Colonic mucosa (tissue), 4 donors: ENCODE data around the gene RPS14. TPM values are rescaled to one million over a fixed set of nuclear protein-coding genes. Genes with fewer than 3 reads are reported as not detected.

Source experiments
- DNase-seq: peaks from one replicate; pipeline ENCODE4 v3.0.0-alpha.2; 2020
- H3K27ac ChIP-seq: fragments of 200-600 bp; one replicate; pipeline ENCODE4 v1.8.0; 2021
- H3K27me3 ChIP-seq: fragments of 200-600 bp; one replicate; pipeline ENCODE4 v1.8.0; 2021
- H3K36me3 ChIP-seq: fragments of 200-600 bp; one replicate; pipeline ENCODE4 v1.8.0; 2021
- H3K4me1 ChIP-seq: fragments of 200-600 bp; one replicate; pipeline ENCODE4 v1.8.0; 2021; ENCODE audit warnings: mild to moderate bottlenecking
- H3K4me3 ChIP-seq: fragments of 200-600 bp; one replicate; pipeline ENCODE4 v1.8.0; 2021
- H3K9ac ChIP-seq, 2 donors: one replicate each; pipeline ENCODE4 v1.7.0; 2013; ENCODE audit warnings: control low read depth in 2 of 2, low read depth in 2 of 2, low read length in 2 of 2
- H3K9me3 ChIP-seq: fragments of 200-600 bp; one replicate; pipeline ENCODE4 v1.8.0; 2021
- CTCF ChIP-seq: fragments of 200-600 bp; IDR thresholded peaks from one replicate; pipeline ENCODE4 v1.8.0; 2022; ENCODE audit warnings: antibody characterized with exemption, mild to moderate bottlenecking
- intact Hi-C: fragments of 100-400 bp; cut with DNase I; formaldehyde crosslinking; loops from one replicate; pipeline ENCODE4 v1.14.1; 2022
- total RNA-seq, 2 donors: library from RNA; stranded (reverse); fragmentation: NEBNext Ultra II Directional in 1 of 2; extraction: Animal tissue kit (Norgen Biotek cat#: 25700) in 1 of 2; gene quantifications; one replicate each; pipeline ENCODE4 v1.2.1, GENCODE V29; 2021
- donor health status: healthy.
- donor health status: DM: no; HTN: no; CAD: no.
- donor health status: DM: no; HTN: no; CAD: no.

Gene RPS14
- total RNA-seq = 1,000 to 10,000 TPM; 1,643 to 1,700 TPM

- peak; percentile 91 for TF ChIP-seq CTCF
- Histone ChIP-seq H3K4me1 (peaks cover 9% of the 10 kb centered on the region), H3K4me3 (peak within 1 kb of the TSS; percentile 71), H3K36me3 (peaks cover 24% of the 10 kb centered on the region), H3K9me3 (no peaks in the 10 kb centered on the region), H3K9ac (peak within 1 kb of the TSS; percentile 83 to 96), H3K27me3 (no peaks in the 10 kb centered on the region), H3K27ac (peak within 1 kb of the TSS; percentile 92)
- intact Hi-C loops = loop anchor here (10.0 kb wide), 1 partner anchor 395 kb away; the partner anchor contains the start of gene IRGM
- DNase-seq = peak; percentile 96
Observed at GRCh38 chr5:150449517-150450339, at the start of gene RPS14. Gene RPS14 (minus strand): TSS chr5:150449739. CDS start chr5:150447733, 2,006 bp downstream.

GRCh38 chr5:150498971-150499370 lies 49.4 kb upstream of the RPS14 start:
- H3K27me3 ChIP-seq = no peaks in the 10 kb centered on the region
- intact Hi-C loops = no loop called here
- H3K36me3 ChIP-seq = no peaks in the 10 kb centered on the region
- TF ChIP-seq CTCF = no peak
- DNase-seq = no peak
- no peak overlapping the region for H3K27ac ChIP-seq
- H3K9me3 ChIP-seq = no peaks in the 10 kb centered on the region
- no peak overlapping the region for H3K4me3 ChIP-seq
- H3K4me1 ChIP-seq = peaks cover 9% of the 10 kb centered on the region
- no peak overlapping the region for H3K9ac ChIP-seq

GRCh38 chr5:150498501-150498900 lies 49.0 kb upstream of the RPS14 start:
- no peak for DNase-seq
- peaks cover 9% of the 10 kb centered on the region for H3K4me1 ChIP-seq
- no peak overlapping the region for H3K27ac ChIP-seq
- H3K4me3 ChIP-seq = no peak overlapping the region
- H3K36me3 ChIP-seq = no peaks in the 10 kb centered on the region
- H3K27me3 ChIP-seq = no peaks in the 10 kb centered on the region
- H3K9me3 ChIP-seq = no peaks in the 10 kb centered on the region
- H3K9ac ChIP-seq = no peak overlapping the region
- no peak for TF ChIP-seq CTCF
- intact Hi-C loops = no loop called here

- Histone ChIP-seq H3K9me3 (no peaks in the 10 kb centered on the region), H3K36me3 (no peaks in the 10 kb centered on the region), H3K4me3 (no peak overlapping the region), H3K27me3 (no peaks in the 10 kb centered on the region), H3K9ac (no peak overlapping the region), H3K27ac (peak overlapping the region; percentile 6), H3K4me1 (peaks cover 9% of the 10 kb centered on the region)
- TF ChIP-seq CTCF = no peak
- no peak for DNase-seq
- intact Hi-C loops = no loop called here
Observed at GRCh38 chr5:150497989-150498317, 48.4 kb upstream of the RPS14 start.

- TF ChIP-seq CTCF = no peak
- intact Hi-C loops = no loop called here
- Histone ChIP-seq H3K27ac (peak overlapping the region; percentile 6), H3K9ac (no peak overlapping the region), H3K4me1 (peaks cover 9% of the 10 kb centered on the region), H3K27me3 (no peaks in the 10 kb centered on the region), H3K4me3 (no peak overlapping the region), H3K9me3 (no peaks in the 10 kb centered on the region), H3K36me3 (no peaks in the 10 kb centered on the region)
- DNase-seq = no peak
Observed at GRCh38 chr5:150497274-150497988, 47.9 kb upstream of the RPS14 start.
